OCI-LY3 (cell line): ENCODE results near the gene GLIPR1L1.

Source experiments
- H2AFZ ChIP-seq: fragments of 200-600, 300-600 bp; shearing (Covaris generic); 2 replicates; pipeline ENCODE4 v1.6.0; 2014; ENCODE audit warnings: antibody characterized with exemption, low read depth, low read length
- H3K27ac ChIP-seq: fragments of 200-600, 300-600 bp; sonication (generic); 2 replicates; pipeline ENCODE4 v1.5.1; 2014; ENCODE audit warnings: mild to moderate bottlenecking, low read length, moderate library complexity, mixed read lengths
- H3K27me3 ChIP-seq: fragments of 200-600, 300-600 bp; sonication (generic); 2 replicates; pipeline ENCODE4 v1.6.1; 2014; ENCODE audit warnings: low read depth, low read length, mixed read lengths
- H3K36me3 ChIP-seq: fragments of 200-600, 300-600 bp; sonication (generic); replicated peaks from 2 replicates; pipeline ENCODE3; 2014; ENCODE audit warnings: low read depth, low read length, mixed read lengths
- H3K4me1 ChIP-seq: fragments of 300-600, 200-600 bp; sonication (generic); 2 replicates; pipeline ENCODE4 v1.6.1; 2014; ENCODE audit warnings: low read length, mixed read lengths
- H3K4me2 ChIP-seq: fragments of 200-600, 300-600 bp; sonication (generic); 2 replicates; pipeline ENCODE4 v1.6.1; 2014; ENCODE audit warnings: low read length, mixed read lengths
- H3K4me3 ChIP-seq: fragments of 300-600, 200-600 bp; sonication (generic); 2 replicates; pipeline ENCODE4 v1.5.1; 2014; ENCODE audit warnings: antibody characterized with exemption, mild to moderate bottlenecking, low read length, moderate library complexity
- H3K79me2 ChIP-seq: fragments of 300-600, 200-600 bp; shearing (Covaris generic); 2 replicates; pipeline ENCODE4 v1.6.1; 2014; ENCODE audit warnings: mild to moderate bottlenecking, low read length, mixed read lengths
- H3K9ac ChIP-seq: fragments of 300-600, 200-600 bp; shearing (Covaris generic); 2 replicates; pipeline ENCODE4 v1.6.0; 2014; ENCODE audit warnings: mild to moderate bottlenecking, low read length, moderate library complexity
- H3K9me3 ChIP-seq: fragments of 200-600, 300-600 bp; shearing (Covaris generic); 2 replicates; pipeline ENCODE4 v1.6.1; 2014; ENCODE audit warnings: low read length, mixed read lengths; ENCODE audit not compliant: insufficient read depth
- H4K20me1 ChIP-seq: fragments of 200-600, 300-600 bp; sonication (generic); 2 replicates; pipeline ENCODE4 v1.6.1; 2016; ENCODE audit warnings: low read length, mixed read lengths; ENCODE audit not compliant: insufficient read depth
- EZH2phosphoT487 ChIP-seq: fragments of 200-600 bp; shearing (Covaris generic); IDR thresholded peaks from 2 replicates; pipeline ENCODE4 v1.6.1; 2018; ENCODE audit warnings: antibody characterized with exemption, mixed run types, low read depth
- TF ChIP-seq, protein P1 (sequence below): fragments of 200-600, 300-600 bp; sonication (generic); IDR thresholded peaks from 2 replicates; pipeline ENCODE4 v1.5.1; 2014; ENCODE audit warnings: antibody characterized with exemption, low read length, low read depth

The GLIPR1L1 gene

GRCh38 chr12:75419841-75420240 is 85.4 kb downstream of the GLIPR1L1 start:
- Histone ChIP-seq H3K27me3 (no peaks in the 10 kb centered on the region), H3K36me3 (no peaks in the 10 kb centered on the region), H3K4me1 (no peaks in the 10 kb centered on the region), H3K9me3 (0 out of 2 replicates have a peak, but pooled peaks cover 4% of the 10 kb centered on the region), H3K9ac (no peak overlapping the region), H4K20me1 (no peaks in the 10 kb centered on the region), H3K79me2 (no peaks in the 10 kb centered on the region), H3K27ac (no peak overlapping the region), H3K4me3 (no peak overlapping the region), H2AFZ (no peak overlapping the region), H3K4me2 (no peak overlapping the region)
- TF ChIP-seq EZH2phosphoT487: no peak
- TF ChIP-seq, protein P1, sequence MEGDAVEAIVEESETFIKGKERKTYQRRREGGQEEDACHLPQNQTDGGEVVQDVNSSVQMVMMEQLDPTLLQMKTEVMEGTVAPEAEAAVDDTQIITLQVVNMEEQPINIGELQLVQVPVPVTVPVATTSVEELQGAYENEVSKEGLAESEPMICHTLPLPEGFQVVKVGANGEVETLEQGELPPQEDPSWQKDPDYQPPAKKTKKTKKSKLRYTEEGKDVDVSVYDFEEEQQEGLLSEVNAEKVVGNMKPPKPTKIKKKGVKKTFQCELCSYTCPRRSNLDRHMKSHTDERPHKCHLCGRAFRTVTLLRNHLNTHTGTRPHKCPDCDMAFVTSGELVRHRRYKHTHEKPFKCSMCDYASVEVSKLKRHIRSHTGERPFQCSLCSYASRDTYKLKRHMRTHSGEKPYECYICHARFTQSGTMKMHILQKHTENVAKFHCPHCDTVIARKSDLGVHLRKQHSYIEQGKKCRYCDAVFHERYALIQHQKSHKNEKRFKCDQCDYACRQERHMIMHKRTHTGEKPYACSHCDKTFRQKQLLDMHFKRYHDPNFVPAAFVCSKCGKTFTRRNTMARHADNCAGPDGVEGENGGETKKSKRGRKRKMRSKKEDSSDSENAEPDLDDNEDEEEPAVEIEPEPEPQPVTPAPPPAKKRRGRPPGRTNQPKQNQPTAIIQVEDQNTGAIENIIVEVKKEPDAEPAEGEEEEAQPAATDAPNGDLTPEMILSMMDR: no peak
